ENCODE data around the gene DNAJC11.

DNAJC11 gene

GRCh38 chr1:6688757-6689156 lies 12.9 kb downstream of the DNAJC11 start:
- peak; percentile 43 for DNase-seq (ENCODE audit: low read depth, low spot score)
- in situ Hi-C loops (cut with HindIII; ENCODE audit: low sequenced_read_pairs), result no loop called here
- no peak overlapping the region for H3K4me3 ChIP-seq (ENCODE audit: low read depth, low read length)
- no peak for TF ChIP-seq CTCF (IDR thresholded peaks at IDR 0.05; ENCODE audit: low read depth, low read length)

- in situ Hi-C loops (cut with HindIII; ENCODE audit: low sequenced_read_pairs), result no loop called here
- DNase-seq (ENCODE audit: low read depth, low spot score), result peak; percentile 16
- TF ChIP-seq CTCF (IDR thresholded peaks at IDR 0.05; ENCODE audit: low read depth, low read length), result no peak
- H3K4me3 ChIP-seq (ENCODE audit: low read depth, low read length), result no peak overlapping the region
These were observed 13.6 kb downstream of the DNAJC11 start for GRCh38 chr1:6688001-6688400.

- no peak overlapping the region for H3K4me3 ChIP-seq (ENCODE audit: low read depth, low read length)
- in situ Hi-C loops (cut with HindIII; ENCODE audit: low sequenced_read_pairs), result no loop called here
- no peak for DNase-seq (ENCODE audit: low read depth, low spot score)
- no peak for TF ChIP-seq CTCF (IDR thresholded peaks at IDR 0.05; ENCODE audit: low read depth, low read length)
These were observed 15.3 kb downstream of the DNAJC11 start for GRCh38 chr1:6686294-6686693.

- in situ Hi-C loops (cut with HindIII; ENCODE audit: low sequenced_read_pairs), result no loop called here
- no peak for TF ChIP-seq CTCF (IDR thresholded peaks at IDR 0.05; ENCODE audit: low read depth, low read length)
These were observed 16.2 kb downstream of the DNAJC11 start for GRCh38 chr1:6685381-6685780.

GRCh38 chr1:6683434-6683833 lies 18.2 kb downstream of the DNAJC11 start:
- TF ChIP-seq CTCF (IDR thresholded peaks at IDR 0.05; ENCODE audit: low read depth, low read length), result no peak
- in situ Hi-C loops (cut with HindIII; ENCODE audit: low sequenced_read_pairs), result no loop called here
- DNase-seq (ENCODE audit: low read depth, low spot score), result no peak

More at GRCh38 chr1:6685381-6685780, 16.2 kb downstream of the DNAJC11 start:
- no peak for DNase-seq (ENCODE audit: low read depth, low spot score)
- no peak overlapping the region for H3K4me3 ChIP-seq (ENCODE audit: low read depth, low read length)

GRCh38 chr1:6675941-6676340 lies 25.7 kb downstream of the DNAJC11 start:
- in situ Hi-C loops (cut with HindIII; ENCODE audit: low sequenced_read_pairs), result no loop called here
- no peak for DNase-seq (ENCODE audit: low read depth, low spot score)
- H3K4me3 ChIP-seq (ENCODE audit: low read depth, low read length), result no peak overlapping the region
- TF ChIP-seq CTCF (IDR thresholded peaks at IDR 0.05; ENCODE audit: low read depth, low read length), result no peak

More at GRCh38 chr1:6683434-6683833, 18.2 kb downstream of the DNAJC11 start:
- H3K4me3 ChIP-seq (ENCODE audit: low read depth, low read length), result no peak overlapping the region

GRCh38 chr1:6674771-6675170 lies 26.8 kb downstream of the DNAJC11 start:
- no peak for DNase-seq (ENCODE audit: low read depth, low spot score)
- no peak overlapping the region for H3K4me3 ChIP-seq (ENCODE audit: low read depth, low read length)
- in situ Hi-C loops (cut with HindIII; ENCODE audit: low sequenced_read_pairs), result no loop called here
- no peak for TF ChIP-seq CTCF (IDR thresholded peaks at IDR 0.05; ENCODE audit: low read depth, low read length)
